Activated CD8-positive, alpha-beta memory T cell treated with anti-CD3 and anti-CD28 coated beads for 48 hours (primary cell): ENCODE results near the gene ATP2C1.
"Not testable (repeated sequence)": the region's sequence is repeated elsewhere in the genome, so short reads cannot be mapped to it uniquely, and the experiment has no call there.

Experiments used
- DNase-seq, 3 experiments: peaks; one replicate each; pipeline ENCODE4 v3.0.0-alpha.2; 2020; ENCODE audit warnings: low read depth in 2 of 3, low spot score in 2 of 3

Gene ATP2C1

GRCh38 chr3:130893376-130894129, at the start of gene ATP2C1:
Gene ATP2C1 (plus strand): TSS chr3:130894084. CDS start chr3:130894770, 686 bp downstream.
- peak; percentile 75 to 84 (median 80) for DNase-seq

GRCh38 chr3:130844462-130844861, 49.4 kb upstream of the ATP2C1 start:
- no peak for DNase-seq

GRCh38 chr3:130846181-130846580, 47.7 kb upstream of the ATP2C1 start:
- no peak for DNase-seq

GRCh38 chr3:130849091-130849552, 44.8 kb upstream of the ATP2C1 start:
- no peak for DNase-seq

- DNase-seq = peak in 2 of 3 experiments; percentile 5 to 14
These were observed 43.7 kb upstream of the ATP2C1 start for GRCh38 chr3:130850044-130850797.

GRCh38 chr3:130850843-130851242, 43.0 kb upstream of the ATP2C1 start:
- DNase-seq = no peak

- no peak for DNase-seq
These were observed 42.6 kb upstream of the ATP2C1 start for GRCh38 chr3:130851277-130851676.

GRCh38 chr3:130853581-130853980, 40.3 kb upstream of the ATP2C1 start:
- DNase-seq = no peak

- DNase-seq = no peak
These were observed 39.5 kb upstream of the ATP2C1 start for GRCh38 chr3:130854208-130854864.

GRCh38 chr3:130857336-130858026, 36.4 kb upstream of the ATP2C1 start:
- DNase-seq = no peak

- DNase-seq = not testable (repeated sequence)
These were observed 31.8 kb upstream of the ATP2C1 start for GRCh38 chr3:130862130-130862529.

- DNase-seq = no peak
These were observed 28.4 kb upstream of the ATP2C1 start for GRCh38 chr3:130865489-130865888.

GRCh38 chr3:130866327-130866726, 27.6 kb upstream of the ATP2C1 start:
- DNase-seq = no peak

- no peak for DNase-seq
These were observed 23.5 kb upstream of the ATP2C1 start for GRCh38 chr3:130870423-130870822.

GRCh38 chr3:130876594-130876993, 17.3 kb upstream of the ATP2C1 start:
- no peak for DNase-seq

GRCh38 chr3:130878464-130878863, 15.4 kb upstream of the ATP2C1 start:
- DNase-seq = no peak

GRCh38 chr3:130889416-130889946, 4.4 kb upstream of the ATP2C1 start:
- no peak for DNase-seq

GRCh38 chr3:130892759-130893375, 1.0 kb upstream of the ATP2C1 start:
- DNase-seq = peak in 2 of 3 experiments; percentile 2 to 5

- peak; percentile 3 to 15 (median 3) for DNase-seq
These were observed 474 bp downstream of the ATP2C1 start for GRCh38 chr3:130894130-130894985.

GRCh38 chr3:130894986-130895280, 1.0 kb downstream of the ATP2C1 start:
- DNase-seq = no peak
